SK-N-MC (cell line): Measurements from ENCODE around the gene POLE2.
A peak's percentile ranks its signal among the peaks of the same experiment; 100 is the strongest.
"Not testable (repeated sequence)": the region's sequence is repeated elsewhere in the genome, so short reads cannot be mapped to it uniquely, and the experiment has no call there.

Source experiments
- DNase-seq: peaks from one replicate; pipeline ENCODE4 v3.0.0-alpha.2; 2011; ENCODE audit warnings: low read depth, low spot score
- H3K27ac ChIP-seq: fragments of 200-600 bp; sonication (generic); 2 replicates; pipeline ENCODE4 v1.5.1; 2016; ENCODE audit warnings: mixed run types
- H3K36me3 ChIP-seq: fragments of 200-600 bp; sonication (generic); 2 replicates; pipeline ENCODE4 v1.6.1; 2017; ENCODE audit warnings: antibody characterized with exemption, low read length, mixed read lengths; ENCODE audit not compliant: insufficient read depth
- H3K4me3 ChIP-seq: fragments of 200-600 bp; sonication (generic); 2 replicates; pipeline ENCODE4 v1.5.1; 2016
- H3K9ac ChIP-seq: fragments of 200-600 bp; sonication (generic); 2 replicates; pipeline ENCODE4 v1.8.0; 2017; ENCODE audit warnings: mixed run types, mixed read lengths; ENCODE audit not compliant: insufficient read length
- H3K9me3 ChIP-seq: fragments of 200-600 bp; sonication (generic); 2 replicates; pipeline ENCODE4 v1.6.1; 2017; ENCODE audit warnings: low read depth, mild to moderate bottlenecking, antibody characterized with exemption, low read length, moderate library complexity, mixed read lengths
- EZH2 ChIP-seq: fragments of 200-600 bp; sonication (generic); IDR thresholded peaks from one replicate; pipeline ENCODE4 v1.6.1; 2017; ENCODE audit warnings: antibody characterized with exemption
- FOXP2 ChIP-seq: optimal IDR thresholded peaks from 2 replicates; pipeline ENCODE3; 2011; ENCODE audit warnings: mild to moderate bottlenecking, moderate library complexity; ENCODE audit not compliant: insufficient read depth; ENCODE audit errors: extremely low read length, control extremely low read depth
- POLR2AphosphoS5 ChIP-seq: IDR thresholded peaks from 2 replicates; pipeline ENCODE4 v1.6.1; 2012; ENCODE audit warnings: mild to moderate bottlenecking, low read depth, low read length, borderline replicate concordance

Gene POLE2, protein sequence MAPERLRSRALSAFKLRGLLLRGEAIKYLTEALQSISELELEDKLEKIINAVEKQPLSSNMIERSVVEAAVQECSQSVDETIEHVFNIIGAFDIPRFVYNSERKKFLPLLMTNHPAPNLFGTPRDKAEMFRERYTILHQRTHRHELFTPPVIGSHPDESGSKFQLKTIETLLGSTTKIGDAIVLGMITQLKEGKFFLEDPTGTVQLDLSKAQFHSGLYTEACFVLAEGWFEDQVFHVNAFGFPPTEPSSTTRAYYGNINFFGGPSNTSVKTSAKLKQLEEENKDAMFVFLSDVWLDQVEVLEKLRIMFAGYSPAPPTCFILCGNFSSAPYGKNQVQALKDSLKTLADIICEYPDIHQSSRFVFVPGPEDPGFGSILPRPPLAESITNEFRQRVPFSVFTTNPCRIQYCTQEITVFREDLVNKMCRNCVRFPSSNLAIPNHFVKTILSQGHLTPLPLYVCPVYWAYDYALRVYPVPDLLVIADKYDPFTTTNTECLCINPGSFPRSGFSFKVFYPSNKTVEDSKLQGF

GRCh38 chr14:49687942-49688700, at the start of gene POLE2:
TSS of gene POLE2 (minus strand) at chr14:49688214. CDS start at chr14:49688203, 11 bp downstream.
- no peak for DNase-seq
- Histone ChIP-seq H3K36me3 (peaks cover 8% of the 10 kb centered on the region), H3K4me3 (peak within 1 kb of the TSS; percentile 78), H3K9me3 (no peaks in the 10 kb centered on the region), H3K27ac (peak within 1 kb of the TSS; percentile 75; the same call in 1 of the 2 replicates), H3K9ac (peak within 1 kb of the TSS; percentile 80)
- TF ChIP-seq POLR2AphosphoS5 (peak; percentile 81; the same call in 1 of the 2 replicates), EZH2 (no peak)

DNA sequence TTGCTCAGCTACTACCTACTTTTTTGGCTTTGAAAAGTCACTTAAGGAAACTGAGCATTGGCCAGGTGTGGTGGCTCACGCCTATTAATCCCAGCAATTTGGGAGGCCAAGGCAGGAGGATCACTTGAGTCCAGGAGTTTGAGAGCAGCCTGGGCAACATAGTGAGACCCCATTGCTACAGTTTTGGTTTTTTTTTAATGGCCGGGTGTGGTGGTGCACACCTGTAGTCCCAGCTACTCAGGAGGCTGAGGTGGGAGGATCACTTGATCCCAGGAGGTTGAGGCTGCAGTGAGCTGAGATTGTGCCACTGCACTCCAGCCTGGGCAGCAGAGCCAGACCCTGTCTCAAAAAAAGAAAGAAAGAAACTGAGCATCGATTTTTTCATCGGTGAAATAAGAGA, 47.7 kb upstream of the POLE2 start:
- H3K9ac ChIP-seq, H3K27ac ChIP-seq, H3K9me3 ChIP-seq, H3K36me3 ChIP-seq, DNase-seq, H3K4me3 ChIP-seq: not testable (repeated sequence)

GRCh38 chr14:49733836-49734235, 45.8 kb upstream of the POLE2 start:
- TF ChIP-seq FOXP2 (no peak), POLR2AphosphoS5 (no peak), EZH2 (no peak)
- Histone ChIP-seq H3K36me3 (no peaks in the 10 kb centered on the region), H3K27ac (no peak overlapping the region), H3K4me3 (no peak overlapping the region), H3K9me3 (no peaks in the 10 kb centered on the region), H3K9ac (no peak overlapping the region)
- no peak for DNase-seq

GRCh38 chr14:49732896-49733295, 44.9 kb upstream of the POLE2 start:
- Histone ChIP-seq H3K36me3 (no peaks in the 10 kb centered on the region), H3K27ac (no peak overlapping the region), H3K9ac (no peak overlapping the region), H3K4me3 (no peak overlapping the region), H3K9me3 (no peaks in the 10 kb centered on the region)
- no peak for DNase-seq
- TF ChIP-seq EZH2 (no peak), POLR2AphosphoS5 (no peak), FOXP2 (no peak)

GRCh38 chr14:49727171-49727570, 39.2 kb upstream of the POLE2 start:
- no peak for DNase-seq
- H3K27ac ChIP-seq, result no peak overlapping the region
- no peak overlapping the region for H3K9ac ChIP-seq
- no peak for TF ChIP-seq FOXP2
- TF ChIP-seq EZH2, result no peak
- TF ChIP-seq POLR2AphosphoS5, result no peak
- H3K9me3 ChIP-seq, result no peaks in the 10 kb centered on the region
- no peak overlapping the region for H3K4me3 ChIP-seq
- H3K36me3 ChIP-seq, result no peaks in the 10 kb centered on the region

DNA sequence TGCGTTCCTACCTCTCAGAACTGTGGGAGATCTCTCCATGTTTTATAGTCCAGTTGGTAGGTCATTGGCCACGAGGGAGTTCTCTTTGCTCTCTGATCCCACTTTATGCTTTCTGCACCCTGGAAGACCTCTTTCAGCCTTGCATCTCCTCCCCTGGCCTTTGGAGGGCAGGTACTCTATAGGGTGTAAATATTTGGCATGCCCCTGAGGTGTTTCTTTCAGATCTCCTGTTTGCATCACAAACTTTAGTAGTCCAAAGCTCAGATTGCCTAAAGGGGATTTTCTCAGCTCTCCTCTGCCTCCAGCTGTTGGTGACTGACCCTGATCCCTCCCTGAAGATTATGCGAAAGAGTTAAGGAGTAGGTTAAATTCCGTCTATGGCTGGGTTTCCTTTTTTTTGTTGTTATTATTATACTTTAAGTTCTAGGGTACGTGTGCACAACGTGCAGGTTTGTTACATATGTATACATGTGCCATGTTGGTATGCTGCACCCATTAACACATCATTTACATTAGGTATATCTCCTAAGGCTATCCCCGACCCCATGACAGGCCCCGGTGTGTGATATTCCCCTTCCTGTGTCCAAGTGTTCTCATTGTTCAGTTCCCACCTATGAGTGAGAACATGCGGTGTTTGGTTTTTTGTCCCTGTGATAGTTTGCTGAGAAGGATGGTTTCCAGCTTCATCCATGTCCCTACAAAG, 33.9 kb upstream of the POLE2 start:
- not testable (repeated sequence) for DNase-seq, H3K36me3 ChIP-seq, H3K4me3 ChIP-seq

DNA sequence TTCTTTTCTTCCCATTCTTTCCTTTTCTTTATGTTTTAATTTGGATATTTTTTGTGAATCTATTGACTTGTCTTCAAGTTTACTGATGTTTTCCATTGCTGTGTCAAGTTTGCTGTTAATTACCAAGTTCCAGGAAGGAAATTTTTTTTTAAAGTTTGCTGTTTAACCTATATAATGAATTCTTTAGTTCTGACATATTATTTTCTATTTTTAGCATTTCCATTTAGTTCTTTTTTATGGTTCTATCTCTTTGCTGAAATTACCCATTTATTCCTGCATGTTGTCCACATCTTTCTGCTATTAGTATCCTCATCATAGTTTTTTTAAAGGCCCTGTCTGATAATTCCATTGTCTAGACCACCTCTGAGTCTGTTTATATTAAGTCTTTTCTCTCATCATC, 32.7 kb upstream of the POLE2 start:
- H3K9ac ChIP-seq, result no peak overlapping the region
- DNase-seq, result no peak
- no peak overlapping the region for H3K27ac ChIP-seq
- no peak overlapping the region for H3K4me3 ChIP-seq
- TF ChIP-seq FOXP2 (no peak), POLR2AphosphoS5 (no peak), EZH2 (no peak)
- no peaks in the 10 kb centered on the region for H3K36me3 ChIP-seq
- H3K9me3 ChIP-seq, result no peaks in the 10 kb centered on the region

More for the DNA sequence above, 33.9 kb upstream of the POLE2 start:
- H3K27ac ChIP-seq, H3K9me3 ChIP-seq, H3K9ac ChIP-seq: not testable (repeated sequence)

DNA sequence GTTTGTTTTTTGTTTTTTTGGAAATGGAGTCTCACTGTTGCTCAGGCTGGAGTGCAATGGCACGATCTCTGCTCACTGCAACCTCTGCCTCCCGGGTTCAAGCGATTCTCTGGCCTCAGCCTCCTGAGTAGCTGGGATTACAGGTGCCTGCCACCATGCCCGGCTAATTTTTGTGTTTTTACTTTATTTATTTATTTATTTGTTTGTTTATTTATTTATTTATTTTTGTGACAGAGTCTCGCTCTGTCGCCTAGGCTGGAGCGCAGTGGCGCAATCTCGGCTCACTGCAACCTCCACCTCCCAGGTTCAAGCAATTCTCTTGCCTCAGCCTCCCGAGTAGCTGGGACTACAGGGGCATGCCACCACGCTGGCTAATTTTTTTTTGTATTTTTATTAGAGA, 23.0 kb upstream of the POLE2 start:
- H3K4me3 ChIP-seq, H3K9ac ChIP-seq, H3K9me3 ChIP-seq, H3K27ac ChIP-seq, H3K36me3 ChIP-seq, DNase-seq: not testable (repeated sequence)

DNA sequence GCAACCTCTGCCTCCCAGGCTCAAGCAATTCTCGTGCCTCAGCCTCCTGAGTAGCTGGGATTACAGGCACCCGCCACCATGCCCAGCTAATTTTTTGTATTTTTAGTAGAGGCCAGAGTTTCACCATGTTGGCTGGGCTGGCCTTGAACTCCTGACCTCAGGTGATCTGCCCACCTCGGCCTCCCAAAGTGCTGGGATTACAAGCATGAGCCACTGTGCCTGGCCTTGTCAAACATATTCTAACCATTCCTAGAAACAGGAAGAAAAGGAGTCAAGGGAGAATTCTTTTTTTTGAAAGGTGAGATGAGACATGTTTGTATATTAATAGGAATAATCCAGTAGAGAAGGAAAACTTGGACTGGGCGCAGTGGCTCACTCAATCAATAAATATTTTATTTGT, 16.5 kb upstream of the POLE2 start:
- H3K27ac ChIP-seq, DNase-seq, H3K4me3 ChIP-seq, H3K9ac ChIP-seq, H3K36me3 ChIP-seq, H3K9me3 ChIP-seq: not testable (repeated sequence)
